ENCODE measurements around the gene ELAVL3.

DNA sequence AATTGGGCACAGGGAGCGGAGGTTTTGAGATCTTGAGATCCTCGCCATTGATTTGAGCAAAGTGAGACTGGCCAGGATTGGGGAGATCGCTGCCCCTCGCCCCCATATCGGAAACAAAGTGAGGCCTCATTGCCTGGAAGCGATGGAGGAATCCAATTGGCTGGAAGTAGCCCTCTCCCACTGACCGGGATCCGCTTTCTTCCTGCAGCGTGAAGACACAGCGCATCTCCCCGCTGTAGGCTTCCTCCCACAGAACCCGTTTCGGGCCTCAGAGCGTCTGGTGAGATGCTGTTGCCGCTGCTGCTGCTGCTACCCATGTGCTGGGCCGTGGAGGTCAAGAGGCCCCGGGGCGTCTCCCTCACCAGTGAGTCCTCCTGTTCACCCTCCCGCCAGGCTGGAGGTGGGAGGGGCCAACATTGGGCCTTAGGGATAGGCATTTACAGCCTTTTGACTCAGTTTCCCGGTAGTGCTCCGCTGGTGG is 45.0 kb downstream of the ELAVL3 start:
- TF ChIP-seq, protein P1, sequence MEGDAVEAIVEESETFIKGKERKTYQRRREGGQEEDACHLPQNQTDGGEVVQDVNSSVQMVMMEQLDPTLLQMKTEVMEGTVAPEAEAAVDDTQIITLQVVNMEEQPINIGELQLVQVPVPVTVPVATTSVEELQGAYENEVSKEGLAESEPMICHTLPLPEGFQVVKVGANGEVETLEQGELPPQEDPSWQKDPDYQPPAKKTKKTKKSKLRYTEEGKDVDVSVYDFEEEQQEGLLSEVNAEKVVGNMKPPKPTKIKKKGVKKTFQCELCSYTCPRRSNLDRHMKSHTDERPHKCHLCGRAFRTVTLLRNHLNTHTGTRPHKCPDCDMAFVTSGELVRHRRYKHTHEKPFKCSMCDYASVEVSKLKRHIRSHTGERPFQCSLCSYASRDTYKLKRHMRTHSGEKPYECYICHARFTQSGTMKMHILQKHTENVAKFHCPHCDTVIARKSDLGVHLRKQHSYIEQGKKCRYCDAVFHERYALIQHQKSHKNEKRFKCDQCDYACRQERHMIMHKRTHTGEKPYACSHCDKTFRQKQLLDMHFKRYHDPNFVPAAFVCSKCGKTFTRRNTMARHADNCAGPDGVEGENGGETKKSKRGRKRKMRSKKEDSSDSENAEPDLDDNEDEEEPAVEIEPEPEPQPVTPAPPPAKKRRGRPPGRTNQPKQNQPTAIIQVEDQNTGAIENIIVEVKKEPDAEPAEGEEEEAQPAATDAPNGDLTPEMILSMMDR (conservative IDR thresholded peaks at IDR 0.05 in 1 of 2, IDR thresholded peaks at IDR 0.05 in 1 of 2; ENCODE audit: low read depth in 1 of 2, low read length in 2 of 2) = no peak
- no peak for TF ChIP-seq EZH2 (IDR thresholded peaks at IDR 0.05; ENCODE audit: low read length, missing control alignments)
